Cardiac septum (tissue), 1 donor: ENCODE data around the gene TDP1. TPM values are rescaled to one million over a fixed set of nuclear protein-coding genes. Genes with fewer than 3 reads are reported as not detected.

Experiments used
- DNase-seq: peaks from one replicate; pipeline ENCODE4 v3.0.0-alpha.2; 2020; ENCODE audit warnings: low spot score
- intact Hi-C: fragments of 100-400 bp; cut with DNase I; formaldehyde crosslinking; loops from one replicate; pipeline ENCODE4 v1.14.0; 2022
- total RNA-seq: library from RNA; stranded (reverse); fragmentation: NEBNext Ultra II Directional; extraction: Animal tissue kit (Norgen Biotek cat#: 25700); gene quantifications from one replicate; pipeline ENCODE4 v1.2.1, GENCODE V29; 2021
- donor health status: DM: no; HTN: no; CAD: no.

TDP1 gene
- total RNA-seq, 1 donor from 2014 or later, result 2.8 TPM

- intact Hi-C loops, result no loop called here
- no peak for DNase-seq
These were observed 22.7 kb upstream of the TDP1 start for GRCh38 chr14:89933002-89933401.

GRCh38 chr14:89936654-89937185, 19.0 kb upstream of the TDP1 start:
- DNase-seq, result no peak
- intact Hi-C loops, result no loop called here

GRCh38 chr14:89941830-89942377, 13.8 kb upstream of the TDP1 start:
- intact Hi-C loops, result no loop called here

GRCh38 chr14:89947344-89947743, 8.4 kb upstream of the TDP1 start:
- intact Hi-C loops, result no loop called here
- no peak for DNase-seq

More at GRCh38 chr14:89941830-89942377, 13.8 kb upstream of the TDP1 start:
- no peak for DNase-seq

GRCh38 chr14:89952576-89952975, 3.2 kb upstream of the TDP1 start:
- DNase-seq, result no peak
- intact Hi-C loops, result no loop called here

GRCh38 chr14:89953602-89954001, 2.1 kb upstream of the TDP1 start:
- intact Hi-C loops, result no loop called here
- DNase-seq, result no peak

- intact Hi-C loops, result no loop called here
- peak; percentile 98 for DNase-seq
These were observed 1.4 kb upstream of the TDP1 start, which contains the start of gene EFCAB11 for GRCh38 chr14:89954070-89955021. EFCAB11 (minus strand) TSS chr14:89954730; CDS start chr14:89954660, 70 bp downstream.

GRCh38 chr14:89955022-89955744, 544 bp upstream of the TDP1 start:
- intact Hi-C loops, result no loop called here
- DNase-seq, result no peak

GRCh38 chr14:89956661-89957009, 908 bp downstream of the TDP1 start:
- intact Hi-C loops, result no loop called here
- DNase-seq, result no peak

- intact Hi-C loops, result no loop called here
- DNase-seq, result no peak
These were observed 1.6 kb downstream of the TDP1 start for GRCh38 chr14:89957376-89957775.

GRCh38 chr14:89957791-89958190, 2.1 kb downstream of the TDP1 start:
- intact Hi-C loops, result no loop called here
- DNase-seq, result no peak

- no peak for DNase-seq
- intact Hi-C loops, result no loop called here
These were observed 3.2 kb downstream of the TDP1 start for GRCh38 chr14:89958966-89959365.

- no peak for DNase-seq
- intact Hi-C loops, result no loop called here
These were observed 4.2 kb downstream of the TDP1 start for GRCh38 chr14:89959853-89960445.

- intact Hi-C loops, result no loop called here
- DNase-seq, result no peak
These were observed 5.2 kb downstream of the TDP1 start for GRCh38 chr14:89960914-89961313.

GRCh38 chr14:89963288-89963978, 7.7 kb downstream of the TDP1 start:
- no peak for DNase-seq
- intact Hi-C loops, result no loop called here

- intact Hi-C loops, result no loop called here
- no peak for DNase-seq
These were observed 10.1 kb downstream of the TDP1 start for GRCh38 chr14:89965839-89966238.

GRCh38 chr14:89973234-89973823, 17.6 kb downstream of the TDP1 start:
- DNase-seq, result peak; percentile 80
- intact Hi-C loops, result loop anchor here (2.0 to 10.0 kb wide), 2 partner anchors 81 to 261 kb away; no protein-coding TSS in a partner anchor

- intact Hi-C loops, result loop anchor here (10.0 kb wide), 1 partner anchor 77 kb away; no protein-coding TSS in a partner anchor
- DNase-seq, result no peak
These were observed 21.9 kb downstream of the TDP1 start for GRCh38 chr14:89977668-89978067.

GRCh38 chr14:89978656-89979055, 22.9 kb downstream of the TDP1 start:
- intact Hi-C loops, result loop anchor here (10.0 kb wide), 1 partner anchor 76 kb away; no protein-coding TSS in a partner anchor
- no peak for DNase-seq
